Measurements from ENCODE around the gene ADGRG7.
"Not testable (repeated sequence)": the region's sequence is repeated elsewhere in the genome, so short reads cannot be mapped to it uniquely, and the experiment has no call there.

The ADGRG7 gene

GRCh38 chr3:100640633-100641032 lies 31.2 kb downstream of the ADGRG7 start:
- DNase-seq (ENCODE audit: low read depth, low spot score), result no peak
- no peak overlapping the region for H3K27ac ChIP-seq

GRCh38 chr3:100641471-100642032 lies 32.2 kb downstream of the ADGRG7 start:
- H3K27ac ChIP-seq, result no peak overlapping the region
- no peak for DNase-seq (ENCODE audit: low read depth, low spot score)

GRCh38 chr3:100645913-100646312 lies 36.5 kb downstream of the ADGRG7 start:
- no peak for DNase-seq (ENCODE audit: low read depth, low spot score)
- H3K27ac ChIP-seq, result no peak overlapping the region

GRCh38 chr3:100647171-100647570 lies 37.8 kb downstream of the ADGRG7 start:
- no peak for DNase-seq (ENCODE audit: low read depth, low spot score)
- H3K27ac ChIP-seq, result no peak overlapping the region

GRCh38 chr3:100647657-100648056 lies 38.3 kb downstream of the ADGRG7 start:
- no peak overlapping the region for H3K27ac ChIP-seq
- DNase-seq (ENCODE audit: low read depth, low spot score), result no peak

- peak overlapping the region; percentile 56 for H3K27ac ChIP-seq
- DNase-seq (ENCODE audit: low read depth, low spot score), result peak; percentile 16
Measured at GRCh38 chr3:100650651-100651619, 41.5 kb downstream of the ADGRG7 start.

- no peak for DNase-seq (ENCODE audit: low read depth, low spot score)
- H3K27ac ChIP-seq, result no peak overlapping the region
Measured at GRCh38 chr3:100653604-100654294, 44.3 kb downstream of the ADGRG7 start.

GRCh38 chr3:100656945-100657344 lies 47.5 kb downstream of the ADGRG7 start:
- no peak for DNase-seq (ENCODE audit: low read depth, low spot score)
- H3K27ac ChIP-seq, result no peak overlapping the region

GRCh38 chr3:100661294-100661693 lies 51.9 kb downstream of the ADGRG7 start:
- DNase-seq (ENCODE audit: low read depth, low spot score); H3K27ac ChIP-seq: not testable (repeated sequence)

- no peak for DNase-seq (ENCODE audit: low read depth, low spot score)
- no peak overlapping the region for H3K27ac ChIP-seq
Measured at GRCh38 chr3:100662113-100662823, 52.9 kb downstream of the ADGRG7 start.

GRCh38 chr3:100665230-100665629 lies 55.8 kb downstream of the ADGRG7 start:
- no peak overlapping the region for H3K27ac ChIP-seq
- DNase-seq (ENCODE audit: low read depth, low spot score), result no peak

GRCh38 chr3:100666699-100667098 lies 57.3 kb downstream of the ADGRG7 start:
- not testable (repeated sequence) for DNase-seq (ENCODE audit: low read depth, low spot score); H3K27ac ChIP-seq

- H3K27ac ChIP-seq; DNase-seq (ENCODE audit: low read depth, low spot score): not testable (repeated sequence)
Measured at GRCh38 chr3:100667316-100667715, 57.9 kb downstream of the ADGRG7 start.

- not testable (repeated sequence) for H3K27ac ChIP-seq; DNase-seq (ENCODE audit: low read depth, low spot score)
Measured at GRCh38 chr3:100670995-100671394, 61.6 kb downstream of the ADGRG7 start.

- H3K27ac ChIP-seq, result no peak overlapping the region
- DNase-seq (ENCODE audit: low read depth, low spot score), result no peak
Measured at GRCh38 chr3:100681496-100681895, 72.1 kb downstream of the ADGRG7 start.

GRCh38 chr3:100682056-100682853 lies 72.9 kb downstream of the ADGRG7 start:
- DNase-seq (ENCODE audit: low read depth, low spot score), result no peak

GRCh38 chr3:100682854-100683760 lies 73.7 kb downstream of the ADGRG7 start:
- DNase-seq (ENCODE audit: low read depth, low spot score), result no peak

More at GRCh38 chr3:100682056-100682853, 72.9 kb downstream of the ADGRG7 start:
- no peak overlapping the region for H3K27ac ChIP-seq

GRCh38 chr3:100693225-100693624 lies 83.8 kb downstream of the ADGRG7 start:
- no peak for DNase-seq (ENCODE audit: low read depth, low spot score)
- no peak overlapping the region for H3K27ac ChIP-seq

More at GRCh38 chr3:100682854-100683760, 73.7 kb downstream of the ADGRG7 start:
- H3K27ac ChIP-seq, result no peak overlapping the region
